ENCODE data around the gene TAOK3.
"Not testable (repeated sequence)": the region's sequence is repeated elsewhere in the genome, so short reads cannot be mapped to it uniquely, and the experiment has no call there.

TAOK3 gene

DNA sequence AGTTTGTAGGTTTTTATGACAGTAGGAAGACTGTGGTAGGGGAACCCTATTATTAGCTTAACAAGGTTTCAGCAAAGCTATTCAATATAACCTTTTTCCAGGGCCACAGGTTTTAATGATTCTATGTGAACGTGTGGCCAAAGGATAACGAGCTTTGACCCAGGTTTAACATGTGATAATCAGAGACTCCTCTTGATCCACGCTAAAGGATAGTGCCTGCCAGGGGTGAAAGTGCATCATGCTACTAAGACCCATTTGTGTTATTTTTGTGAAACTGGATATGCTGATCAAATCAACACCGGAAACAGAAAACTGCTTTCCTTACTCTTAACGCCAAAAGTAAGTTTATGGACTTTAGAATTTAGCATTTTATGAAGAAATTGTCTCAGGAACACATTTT, 909 bp upstream of the TAOK3 start:
- DNase-seq (ENCODE audit: low read depth, low spot score), result no peak

DNA sequence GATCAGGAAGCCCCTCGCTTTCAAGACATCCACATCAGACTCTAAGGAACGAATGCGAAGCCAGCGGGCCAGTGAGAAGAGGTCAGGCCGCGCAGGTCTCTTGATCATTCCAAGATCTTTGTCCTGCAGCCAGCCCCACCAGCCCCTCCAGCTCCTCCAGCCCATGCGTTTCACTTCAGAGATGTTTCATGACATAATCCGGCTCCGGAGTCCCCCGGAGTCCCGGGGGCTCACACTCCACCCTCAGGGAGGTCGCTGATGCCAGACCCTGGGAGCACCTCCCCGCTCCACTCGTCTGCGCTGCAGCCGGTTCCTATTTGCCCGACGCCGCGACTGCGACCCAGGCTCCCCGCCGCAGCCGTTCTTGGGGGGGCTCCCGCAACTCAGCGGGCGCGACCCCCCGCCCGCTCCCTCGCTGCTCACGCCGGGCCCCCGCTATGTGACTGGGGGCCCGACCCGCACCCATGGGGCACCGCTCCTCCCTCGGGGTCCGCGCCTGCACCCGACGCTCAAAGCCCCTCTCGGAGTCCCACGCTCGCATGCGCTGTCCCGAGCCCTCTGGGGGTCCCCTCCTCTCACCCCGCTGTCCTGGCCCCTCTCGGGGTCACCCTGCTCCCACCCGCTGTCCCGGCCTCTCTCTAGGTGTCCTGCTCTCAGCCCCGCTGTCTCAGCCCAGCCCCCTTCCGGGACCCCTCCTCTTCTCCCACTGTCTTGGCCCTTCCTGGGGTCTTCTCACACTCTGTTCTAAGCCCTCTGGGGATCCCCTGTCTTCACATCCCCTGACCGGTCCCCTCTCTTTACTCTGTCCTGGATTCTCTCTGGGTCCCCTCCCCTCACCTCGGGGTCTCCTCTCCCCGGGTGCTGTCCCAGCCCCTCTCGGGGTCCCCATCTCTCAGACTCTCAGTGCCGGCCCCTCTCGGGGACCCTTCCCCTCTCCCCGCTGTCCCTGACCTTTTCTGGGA, 1.1 kb downstream of the TAOK3 start:
- DNase-seq (ENCODE audit: low read depth, low spot score), result peak; percentile 47

DNA sequence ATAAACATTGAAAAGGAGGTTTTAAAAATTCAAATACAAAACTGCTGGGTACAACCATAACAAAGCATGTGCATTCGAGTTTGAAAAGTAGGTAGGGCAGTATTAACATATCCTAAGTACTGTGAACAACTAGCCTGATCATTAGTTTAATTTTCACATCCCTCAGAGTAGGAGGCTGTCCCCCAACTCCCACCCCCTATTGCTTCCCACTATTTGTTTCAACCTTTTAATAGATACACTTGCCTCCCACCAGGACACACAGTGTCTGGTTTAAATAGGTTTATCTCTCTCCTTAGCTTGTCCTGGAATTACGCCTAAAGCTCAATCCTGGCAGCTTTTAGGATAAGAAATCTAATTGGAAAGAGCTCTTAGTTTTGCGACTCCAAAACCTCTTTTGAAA, 2.1 kb downstream of the TAOK3 start:
- no peak for DNase-seq (ENCODE audit: low read depth, low spot score)

DNA sequence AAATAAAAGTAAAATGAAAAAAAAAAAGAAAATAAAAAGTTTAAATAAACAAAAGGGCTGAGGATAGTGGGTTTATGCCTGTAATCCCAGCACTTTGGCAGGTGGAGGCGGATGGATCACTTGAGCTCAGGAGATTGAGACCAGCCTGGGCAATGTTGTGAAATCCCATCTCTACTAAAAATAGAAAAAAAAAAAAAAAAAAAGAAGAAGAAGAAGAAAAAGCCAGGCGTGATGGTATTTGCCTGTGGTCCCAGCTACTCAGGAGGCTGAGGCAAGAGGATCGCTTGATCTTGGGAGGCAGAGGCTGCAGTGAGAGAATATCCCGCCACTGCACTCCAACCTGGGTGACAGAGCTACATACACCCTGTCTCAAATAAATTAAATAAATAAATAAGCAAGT, 3.9 kb downstream of the TAOK3 start:
- no peak for DNase-seq (ENCODE audit: low read depth, low spot score)

DNA sequence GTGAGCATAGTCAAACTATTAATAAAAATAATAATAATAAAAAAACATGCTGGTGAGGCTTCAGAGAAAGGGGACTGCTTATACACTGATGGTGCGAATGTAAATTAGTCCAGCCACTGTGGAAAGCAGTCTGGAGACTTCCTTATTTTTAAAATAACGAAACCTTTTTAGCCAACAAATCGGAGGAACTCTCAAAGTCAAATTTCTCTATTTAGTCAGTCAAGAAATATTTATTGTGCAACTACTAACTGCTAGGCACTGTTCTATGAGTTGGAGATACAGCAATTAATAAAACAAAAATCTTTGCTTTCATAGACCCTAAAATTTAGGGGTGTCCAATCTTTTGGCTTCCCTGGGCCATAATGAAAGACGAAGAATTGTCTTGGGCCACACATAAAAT, 10.8 kb downstream of the TAOK3 start:
- DNase-seq (ENCODE audit: low read depth, low spot score), result no peak

DNA sequence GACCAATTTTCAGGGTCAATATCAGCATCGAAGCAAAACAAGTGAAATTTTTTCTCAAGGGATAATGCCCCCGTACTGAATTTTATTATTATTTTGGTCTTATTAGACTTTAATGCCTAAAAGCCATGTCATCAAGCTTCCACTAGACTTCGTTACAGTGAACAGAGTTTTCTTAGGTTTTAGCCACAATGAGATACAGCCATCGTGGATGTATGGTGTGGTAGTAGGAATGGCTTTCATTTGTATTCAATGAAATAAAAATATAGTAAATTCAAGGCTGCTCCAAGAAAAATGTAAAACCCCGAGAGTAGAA, 11.7 kb downstream of the TAOK3 start:
- no peak for DNase-seq (ENCODE audit: low read depth, low spot score)

DNA sequence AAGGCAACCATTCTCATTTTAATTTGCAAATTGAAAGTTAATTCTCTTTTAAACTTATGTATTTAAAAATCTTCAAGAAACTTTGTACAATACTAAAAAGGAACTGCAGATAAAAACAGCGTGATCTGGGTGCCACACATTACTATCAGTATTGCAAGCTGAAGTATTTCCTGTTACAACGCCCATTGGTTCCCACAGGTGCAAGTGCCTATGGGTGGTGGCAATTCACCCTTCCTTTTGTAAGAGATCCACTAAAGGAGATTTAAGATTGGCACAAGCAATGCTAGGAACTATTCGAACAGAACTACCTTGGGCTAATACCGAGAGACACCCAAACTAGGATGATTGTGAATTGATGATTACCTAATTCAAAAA, 13.2 kb downstream of the TAOK3 start:
- no peak for DNase-seq (ENCODE audit: low read depth, low spot score)

DNA sequence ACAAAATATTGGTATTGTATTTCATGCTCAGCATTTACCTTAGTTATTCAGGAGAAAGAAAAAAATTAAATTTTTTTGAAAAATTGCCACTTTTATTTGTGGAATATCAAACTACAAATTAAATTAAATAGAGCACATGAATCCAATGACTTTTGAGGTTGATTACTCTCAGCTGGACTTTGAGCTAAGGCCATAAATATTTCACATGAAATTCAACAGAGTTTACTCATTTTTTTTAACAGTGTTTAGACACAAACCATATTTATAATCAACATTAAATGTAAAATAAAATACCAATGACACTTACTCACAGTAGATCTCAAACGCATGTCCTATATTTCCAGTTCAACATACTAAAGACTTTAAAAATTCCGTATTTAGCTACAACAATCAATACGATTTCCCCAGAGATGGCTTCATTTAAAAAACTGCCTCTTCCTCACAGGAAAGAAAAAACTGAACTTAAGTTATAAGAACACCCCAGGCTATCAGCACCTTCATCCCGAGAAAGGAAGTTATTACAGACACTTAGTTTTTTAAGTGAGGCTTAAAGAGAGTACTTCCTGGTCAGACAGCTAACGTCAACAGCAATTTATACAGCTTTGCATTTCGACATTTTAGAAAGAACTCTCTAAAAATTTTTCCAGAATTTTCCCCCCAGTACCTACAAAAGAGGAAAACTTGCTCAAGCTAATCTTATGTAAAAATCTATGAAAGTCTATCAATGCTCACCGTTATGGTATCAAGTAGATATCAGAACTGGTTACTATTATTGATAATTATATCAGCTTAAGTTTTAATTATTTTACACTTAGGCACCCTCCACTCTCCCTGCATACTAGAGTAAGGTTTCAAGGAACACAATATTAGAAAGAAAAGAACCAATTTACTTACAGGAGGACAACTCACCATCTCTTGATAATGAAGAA, 13.8 kb downstream of the TAOK3 start:
- DNase-seq (ENCODE audit: low read depth, low spot score), result no peak

DNA sequence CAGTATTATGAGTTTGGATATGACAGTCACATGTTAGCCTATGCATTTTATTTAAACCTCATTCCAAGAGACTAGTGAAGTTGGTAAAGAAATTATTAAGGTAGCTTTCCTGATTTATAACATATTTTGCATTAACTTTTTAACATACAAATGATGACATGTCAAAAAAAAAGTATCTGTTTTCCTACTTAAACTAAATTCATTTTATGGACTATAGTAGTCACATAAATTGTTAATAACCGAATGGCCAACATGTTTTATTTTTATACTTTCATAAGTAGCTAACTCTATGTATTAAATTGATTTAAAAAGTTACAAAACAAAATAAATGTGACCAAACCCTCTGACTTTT, 14.7 kb downstream of the TAOK3 start:
- DNase-seq (ENCODE audit: low read depth, low spot score), result no peak

DNA sequence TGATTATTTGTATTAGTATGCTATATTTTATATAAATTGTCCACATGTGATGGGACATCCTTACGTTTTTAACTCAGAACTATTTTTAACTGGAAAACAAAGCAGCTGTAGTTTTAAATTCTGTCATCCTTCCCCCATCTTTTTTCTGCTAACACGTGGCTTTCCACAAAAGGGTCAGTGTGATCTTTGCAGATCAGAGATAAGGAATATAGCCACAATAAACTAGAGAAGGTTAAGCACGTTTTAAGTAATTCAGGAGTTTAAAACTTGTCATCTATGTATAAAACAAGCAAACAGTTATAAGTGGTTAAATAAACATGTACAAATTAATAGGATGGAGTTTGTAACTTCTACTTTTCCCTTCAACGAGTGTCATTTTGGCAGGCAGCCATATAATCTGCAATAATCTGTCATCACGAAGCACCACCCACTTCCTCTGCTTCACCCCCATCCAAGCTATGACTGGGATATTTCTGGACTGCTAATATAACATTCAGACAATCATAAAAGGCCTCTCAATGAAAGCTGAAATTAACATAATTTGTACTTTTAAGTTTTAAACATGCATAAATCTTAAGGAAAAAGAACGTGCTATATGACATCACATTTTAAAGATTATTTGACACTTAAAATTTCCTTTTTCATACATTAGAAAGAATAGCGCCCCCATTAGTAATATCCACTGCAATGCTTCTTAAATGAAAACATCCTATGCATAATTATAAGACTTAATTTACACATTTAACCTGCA, 15.3 kb downstream of the TAOK3 start:
- no peak for DNase-seq (ENCODE audit: low read depth, low spot score)

DNA sequence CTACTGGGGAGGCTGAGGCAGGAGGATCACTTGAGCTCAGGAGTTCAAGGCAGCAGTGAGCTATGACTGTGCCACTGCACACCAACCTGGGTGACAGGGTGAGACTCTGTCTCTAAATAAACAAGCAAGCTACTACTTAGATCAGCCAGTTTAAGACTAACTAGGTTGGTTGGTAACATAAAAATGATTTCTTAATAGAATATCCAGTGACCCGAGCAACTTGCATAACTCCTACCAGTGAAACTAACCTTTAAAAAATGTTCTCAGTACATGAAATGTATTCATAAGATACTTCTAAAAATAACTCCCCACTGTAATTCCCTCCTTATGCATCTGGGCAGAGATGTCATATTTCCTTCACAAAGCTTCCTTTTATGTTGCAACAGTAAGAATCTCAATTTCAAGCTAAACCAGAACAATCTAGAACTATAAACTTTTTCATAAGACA, 15.9 kb downstream of the TAOK3 start:
- no peak for DNase-seq (ENCODE audit: low read depth, low spot score)

DNA sequence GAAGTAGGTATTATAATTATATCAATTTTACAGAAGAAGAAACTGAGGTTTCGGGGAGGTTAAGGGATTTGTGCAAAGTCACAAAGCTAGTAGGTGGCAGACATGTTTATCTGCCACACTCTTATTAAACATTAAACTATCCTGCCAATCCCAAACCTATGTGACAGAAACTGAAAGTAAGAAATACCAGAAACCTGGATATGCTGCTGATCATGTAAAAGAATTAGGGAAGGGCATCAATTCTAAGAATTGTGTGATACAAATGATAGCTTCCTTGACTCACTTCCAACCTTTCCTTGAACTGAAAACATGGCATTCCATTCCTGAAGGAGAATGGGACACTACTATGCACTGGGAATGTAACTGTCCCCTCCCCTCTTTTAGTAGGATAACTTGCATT, 16.9 kb downstream of the TAOK3 start:
- no peak for DNase-seq (ENCODE audit: low read depth, low spot score)

DNA sequence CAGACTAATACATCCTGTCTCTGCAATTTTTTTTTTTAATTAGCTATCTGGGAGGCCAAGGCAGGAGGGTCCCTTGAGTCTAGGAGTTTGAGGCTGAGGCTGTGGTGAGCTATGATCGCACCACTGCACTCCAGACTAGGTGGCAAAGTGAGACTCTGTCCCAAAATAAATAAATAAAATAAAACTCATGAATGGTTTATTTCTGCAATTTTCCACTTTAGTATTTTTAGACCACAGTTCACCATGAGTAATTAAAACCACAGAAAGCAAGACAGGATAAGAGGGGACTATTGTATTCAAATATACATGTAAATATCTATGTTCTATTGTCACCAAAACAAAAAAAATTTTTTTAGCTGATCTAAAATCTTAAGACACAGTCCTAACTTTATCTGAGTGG, 17.8 kb downstream of the TAOK3 start:
- DNase-seq (ENCODE audit: low read depth, low spot score), result no peak

DNA sequence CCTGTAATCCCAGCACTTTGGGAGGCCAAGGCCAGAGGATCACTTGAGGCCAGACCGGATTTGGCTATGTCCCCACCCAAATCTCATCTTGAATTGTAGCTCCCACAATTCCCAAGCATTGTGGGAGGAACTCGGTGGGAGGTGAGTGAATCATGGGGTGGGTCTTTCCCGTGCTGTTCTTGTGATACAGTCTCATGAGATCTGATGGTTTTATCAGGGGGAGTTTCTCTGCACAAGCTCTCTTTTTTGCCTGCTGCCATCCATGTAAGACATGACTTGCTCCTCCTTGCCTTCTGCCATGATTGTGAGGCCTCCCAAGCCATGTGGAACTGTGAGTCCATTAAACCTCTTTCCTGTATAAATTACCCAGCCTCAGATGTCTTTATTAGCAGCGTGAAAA, 18.2 kb downstream of the TAOK3 start:
- DNase-seq (ENCODE audit: low read depth, low spot score), result not testable (repeated sequence)

DNA sequence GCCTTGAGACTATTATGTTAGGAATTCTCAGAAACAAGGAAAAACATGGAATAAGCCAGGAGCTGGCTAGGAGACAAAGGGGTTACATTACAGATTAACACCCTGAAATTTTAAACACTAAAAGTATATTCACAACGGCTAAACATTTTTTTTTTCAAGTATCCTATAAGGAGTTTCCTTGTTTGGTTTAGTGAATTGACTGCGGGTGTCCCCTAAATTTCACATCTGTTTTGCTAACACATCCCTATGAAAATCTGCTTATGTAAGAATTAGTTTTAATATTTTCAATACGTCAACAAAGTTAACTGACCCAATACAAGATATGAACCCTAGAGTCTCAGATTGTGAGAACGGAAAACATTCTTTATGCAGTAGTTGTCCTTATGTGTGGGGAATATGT, 19.0 kb downstream of the TAOK3 start:
- no peak for DNase-seq (ENCODE audit: low read depth, low spot score)

DNA sequence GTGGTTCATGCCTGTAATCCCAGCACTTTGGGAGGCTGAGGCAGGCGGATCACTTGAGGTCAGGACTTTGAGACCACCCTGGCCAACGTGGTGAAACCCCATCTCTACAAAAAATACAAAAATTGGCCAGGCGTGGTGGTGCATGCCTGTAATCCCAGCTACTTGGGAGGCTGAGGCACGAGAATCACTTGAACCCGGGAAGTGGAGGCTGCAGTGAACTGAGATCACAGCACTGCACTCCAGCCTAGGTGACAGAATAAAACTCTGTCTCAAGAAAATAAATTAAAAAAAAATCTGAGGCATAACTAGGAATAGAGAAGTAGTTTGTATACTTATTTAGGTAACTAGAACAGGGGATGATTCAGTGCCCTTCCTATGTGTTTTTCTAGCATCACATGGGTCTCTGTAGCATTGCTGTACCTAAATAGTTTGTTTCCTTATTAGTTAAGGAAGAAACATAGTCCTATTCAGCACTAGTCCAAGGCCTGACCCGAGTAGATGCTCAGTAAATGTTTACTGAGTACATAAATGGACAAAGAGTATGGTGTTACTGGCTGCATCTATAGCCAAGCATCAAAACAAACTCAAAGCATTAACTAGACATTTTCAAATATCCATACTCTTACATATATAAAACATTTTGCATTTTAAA, 21.7 kb downstream of the TAOK3 start:
- no peak for DNase-seq (ENCODE audit: low read depth, low spot score)

DNA sequence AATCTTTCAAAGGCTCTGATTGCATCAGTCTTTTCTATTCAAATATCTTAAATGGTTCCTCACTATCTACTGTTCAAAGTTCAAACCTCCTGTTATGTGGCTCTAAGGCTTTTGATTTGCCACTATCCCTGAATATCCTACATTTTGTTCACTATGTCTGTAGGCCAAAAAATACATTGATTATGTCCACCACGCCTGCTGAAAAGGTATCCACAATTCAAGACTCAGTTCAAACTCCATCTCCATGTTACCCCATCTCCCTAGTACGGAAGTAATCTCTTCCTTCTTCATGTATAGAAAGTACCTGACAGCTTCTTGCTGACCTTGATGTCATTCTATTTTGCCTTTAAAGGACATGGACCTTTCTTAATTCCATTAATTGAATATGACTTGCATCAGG, 24.8 kb downstream of the TAOK3 start:
- DNase-seq (ENCODE audit: low read depth, low spot score), result no peak

DNA sequence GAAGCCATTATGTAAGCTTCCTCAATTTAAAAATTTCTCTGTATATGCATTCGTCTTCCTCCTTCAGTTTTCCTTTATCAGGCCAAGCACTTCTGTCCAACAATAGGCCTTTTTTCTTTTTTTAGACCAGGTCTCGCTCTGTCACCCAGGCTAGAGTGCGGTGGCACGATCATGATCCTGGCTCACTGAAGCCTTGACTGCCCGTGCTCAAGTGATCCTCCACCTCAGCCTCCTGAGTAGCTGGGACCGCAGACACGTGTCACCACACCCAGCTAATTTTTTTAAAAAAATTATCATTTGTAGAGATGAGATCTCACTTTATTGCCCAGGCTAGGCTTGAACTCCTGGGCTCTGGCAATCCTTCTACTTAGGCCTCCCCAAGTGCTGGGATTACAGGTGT, 25.8 kb downstream of the TAOK3 start:
- DNase-seq (ENCODE audit: low read depth, low spot score), result no peak

DNA sequence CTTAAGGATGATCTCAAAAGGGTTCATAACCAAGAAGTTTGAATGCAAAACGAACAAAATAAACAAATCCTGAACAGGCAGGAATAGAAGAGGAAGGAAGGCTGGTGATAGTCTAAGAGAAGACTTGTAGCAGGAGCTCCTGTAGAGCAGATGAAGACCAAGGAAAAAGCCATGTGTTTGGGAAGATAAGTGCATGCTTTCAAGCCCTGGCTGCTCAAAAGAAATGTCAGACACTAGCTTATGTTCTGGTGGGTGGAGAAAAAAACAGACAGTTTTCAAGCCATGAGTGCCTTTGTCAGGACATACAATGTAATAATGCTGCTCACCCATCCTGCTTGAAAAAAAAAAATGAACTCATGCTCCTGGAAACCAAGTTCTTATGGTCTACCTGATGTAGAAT, 27.4 kb downstream of the TAOK3 start:
- DNase-seq (ENCODE audit: low read depth, low spot score), result no peak

DNA sequence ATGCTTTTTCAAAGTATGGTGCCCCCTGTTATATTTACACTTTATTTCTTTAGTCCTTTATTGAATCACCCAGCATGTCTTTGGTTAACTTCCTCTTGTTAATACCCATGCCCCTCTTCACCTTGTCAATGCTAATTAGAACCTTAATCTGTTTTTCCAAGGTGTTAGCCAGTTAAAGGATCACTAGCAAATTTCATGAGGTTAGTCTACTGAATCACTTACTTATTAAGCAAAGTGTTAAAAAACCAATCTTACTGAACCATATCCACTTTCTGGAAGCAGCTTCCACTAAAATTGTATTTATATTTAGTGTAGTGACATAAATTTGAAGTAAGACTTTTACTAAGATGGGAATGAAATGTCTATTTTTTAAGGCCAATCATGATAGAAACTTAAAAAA, 27.9 kb downstream of the TAOK3 start:
- DNase-seq (ENCODE audit: low read depth, low spot score), result no peak

DNA sequence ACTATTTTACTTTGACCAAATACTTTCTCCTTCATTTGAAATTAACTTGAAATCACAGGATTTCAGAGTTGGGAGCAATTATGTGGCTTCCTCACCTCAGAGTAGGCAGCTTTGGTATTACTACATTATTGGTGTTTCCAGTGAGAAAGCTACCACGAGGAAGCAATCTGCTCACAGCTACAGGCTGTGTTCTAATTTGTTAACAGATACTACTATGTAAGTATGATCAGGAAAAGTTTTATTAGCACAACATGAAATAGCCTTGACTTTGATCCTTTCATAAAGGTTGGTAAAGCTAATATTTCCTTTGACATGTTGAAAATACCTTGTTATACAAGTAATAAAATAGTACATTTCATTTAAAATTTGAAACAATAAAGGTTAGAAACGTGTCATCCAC, 30.6 kb downstream of the TAOK3 start:
- DNase-seq (ENCODE audit: low read depth, low spot score), result no peak
